GM08714 (cell line): Measurements from ENCODE around the gene RAD9A.

Source experiments
- H3K4me3 ChIP-seq: fragments of 200-500 bp; sonication (Bioruptor generic); 2 replicates; pipeline ENCODE4 v1.5.1; 2014; ENCODE audit warnings: mild to moderate bottlenecking, low read length, inconsistent platforms
- ZNF274 ChIP-seq: IDR thresholded peaks from 2 replicates; pipeline ENCODE4 v1.6.1; 2012; ENCODE audit warnings: mild to moderate bottlenecking, low read depth, low read length

RAD9A gene

GRCh38 chr11:67392183-67392715 lies 463 bp downstream of the RAD9A start:
- peak overlapping the region; percentile 83 for H3K4me3 ChIP-seq
- no peak for TF ChIP-seq ZNF274

GRCh38 chr11:67393437-67393836 lies 1.7 kb downstream of the RAD9A start:
- H3K4me3 ChIP-seq = no peak overlapping the region

GRCh38 chr11:67393990-67394389 lies 2.2 kb downstream of the RAD9A start:
- no peak overlapping the region for H3K4me3 ChIP-seq
- TF ChIP-seq ZNF274 = no peak

More at GRCh38 chr11:67393437-67393836, 1.7 kb downstream of the RAD9A start:
- no peak for TF ChIP-seq ZNF274

GRCh38 chr11:67395555-67396258 lies 3.9 kb downstream of the RAD9A start:
- H3K4me3 ChIP-seq = no peak overlapping the region
- no peak for TF ChIP-seq ZNF274

- no peak for TF ChIP-seq ZNF274
- no peak overlapping the region for H3K4me3 ChIP-seq
Measured at GRCh38 chr11:67396259-67396581, 4.4 kb downstream of the RAD9A start.

GRCh38 chr11:67396587-67397389 lies 5.0 kb downstream of the RAD9A start:
- no peak for TF ChIP-seq ZNF274
- no peak overlapping the region for H3K4me3 ChIP-seq

GRCh38 chr11:67397536-67397935 lies 5.8 kb downstream of the RAD9A start:
- H3K4me3 ChIP-seq = no peak overlapping the region
- no peak for TF ChIP-seq ZNF274

GRCh38 chr11:67397986-67398660 lies 6.3 kb downstream of the RAD9A start:
- H3K4me3 ChIP-seq = no peak overlapping the region
- TF ChIP-seq ZNF274 = no peak

GRCh38 chr11:67398661-67399563 lies 7.1 kb downstream of the RAD9A start:
- no peak for TF ChIP-seq ZNF274
- H3K4me3 ChIP-seq = no peak overlapping the region

GRCh38 chr11:67400251-67400941 lies 8.6 kb downstream of the RAD9A start:
- H3K4me3 ChIP-seq = peak overlapping the region; percentile 78

GRCh38 chr11:67400942-67401494 lies 9.2 kb downstream of the RAD9A start:
- TF ChIP-seq ZNF274 = no peak
- H3K4me3 ChIP-seq = peak overlapping the region; percentile 78

More at GRCh38 chr11:67400251-67400941, 8.6 kb downstream of the RAD9A start:
- no peak for TF ChIP-seq ZNF274

GRCh38 chr11:67401495-67402191 lies 9.9 kb downstream of the RAD9A start, which contains the start of gene PPP1CA:
PPP1CA (minus strand) TSS chr11:67401858; CDS start chr11:67401782, 76 bp downstream.
- TF ChIP-seq ZNF274 = no peak
- H3K4me3 ChIP-seq = peak within 1 kb of the TSS; percentile 78

- peak overlapping the region; percentile 29; the same call in 1 of the 2 replicates for H3K4me3 ChIP-seq
Measured at GRCh38 chr11:67402192-67402839, 10.5 kb downstream of the RAD9A start.

- H3K4me3 ChIP-seq = peak overlapping the region; percentile 78; the same call in 1 of the 2 replicates
Measured at GRCh38 chr11:67403085-67403484, 11.3 kb downstream of the RAD9A start.
